Liver (tissue), 9 donors: ENCODE data around the gene INPP4B. TPM values are rescaled to one million over a fixed set of nuclear protein-coding genes. Genes with fewer than 3 reads are reported as not detected.

ENCODE experiments used
- DNase-seq: peaks from one replicate; pipeline ENCODE4 v3.0.0-alpha.2; 2017; ENCODE audit warnings: low spot score
- H3K27ac ChIP-seq, 2 donors: one replicate each; pipeline ENCODE4 v1.7.0; 2013; ENCODE audit warnings: inconsistent platforms in 2 of 2, low read length in 2 of 2, control low read depth in 1 of 2, low read depth in 1 of 2, mild to moderate bottlenecking in 1 of 2
- H3K27me3 ChIP-seq, 4 donors: one replicate each; pipeline versions ENCODE4 v1.6.1 to v1.7.0; 2013; ENCODE audit warnings: low read length in 3 of 4, inconsistent platforms in 1 of 4, mild to moderate bottlenecking in 1 of 4, moderate library complexity in 1 of 4; ENCODE audit not compliant: control insufficient read depth in 4 of 4, insufficient read depth in 4 of 4
- H3K36me3 ChIP-seq, 4 donors: one replicate each; pipeline versions ENCODE4 v1.6.1 to v1.7.0; 2013; ENCODE audit warnings: low read length in 3 of 4, mild to moderate bottlenecking in 3 of 4, low read depth in 1 of 4, moderate library complexity in 1 of 4; ENCODE audit not compliant: control insufficient read depth in 4 of 4, insufficient read depth in 3 of 4
- H3K4me1 ChIP-seq, 4 donors: one replicate each; pipeline versions ENCODE4 v1.6.1 to v1.7.0; 2013; ENCODE audit warnings: low read length in 3 of 4, mild to moderate bottlenecking in 3 of 4, moderate library complexity in 1 of 4; ENCODE audit not compliant: control insufficient read depth in 4 of 4, insufficient read depth in 4 of 4
- H3K4me3 ChIP-seq, 3 donors: one replicate each; pipeline versions ENCODE4 v1.6.1 to v1.7.0; 2013; ENCODE audit warnings: low read length in 3 of 3, control low read depth in 1 of 3, low read depth in 1 of 3, mild to moderate bottlenecking in 1 of 3
- H3K9ac ChIP-seq, 2 donors: one replicate each; pipeline ENCODE4 v1.7.0; 2013; ENCODE audit warnings: low read length in 2 of 2, mild to moderate bottlenecking in 2 of 2, moderate library complexity in 2 of 2, control low read depth in 1 of 2, low read depth in 1 of 2
- H3K9me3 ChIP-seq, 4 donors: one replicate each; pipeline versions ENCODE4 v1.6.1 to v1.7.0; 2013; ENCODE audit warnings: low read length in 3 of 4; ENCODE audit not compliant: control insufficient read depth in 4 of 4
- ATF3 ChIP-seq: IDR thresholded peaks from 2 replicates; pipeline ENCODE4 v1.6.1; 2016; ENCODE audit warnings: antibody characterized with exemption
- CTCF ChIP-seq: fragments of 150-350 bp; IDR thresholded peaks from 2 replicates; pipeline ENCODE4 v1.5.1; 2017; ENCODE audit warnings: improper control_type of control experiment, low read depth, low read length; ENCODE audit not compliant: missing input control
- FOXA1 ChIP-seq: IDR thresholded peaks from 2 replicates; pipeline ENCODE4 v1.6.1; 2016; ENCODE audit warnings: antibody characterized with exemption
- FOXA2 ChIP-seq: IDR thresholded peaks from 2 replicates; pipeline ENCODE4 v1.6.1; 2016; ENCODE audit warnings: antibody characterized with exemption
- GABPA ChIP-seq, 2 donors: IDR thresholded peaks in 1 of 2; conservative IDR thresholded peaks in 1 of 2; 2 replicates each; pipeline ENCODE4 v1.6.1; 2016; ENCODE audit warnings: antibody characterized with exemption in 2 of 2, mild to moderate bottlenecking in 1 of 2, moderate library complexity in 1 of 2
- HNF4G ChIP-seq: IDR thresholded peaks from 2 replicates; pipeline ENCODE4 v1.6.1; 2016; ENCODE audit warnings: antibody characterized with exemption
- JUND ChIP-seq, 2 donors: IDR thresholded peaks; 2 replicates each; pipeline ENCODE4 v1.6.1; 2016; ENCODE audit warnings: antibody characterized with exemption in 2 of 2
- MAX ChIP-seq: IDR thresholded peaks from 2 replicates; pipeline ENCODE4 v1.6.1; 2016; ENCODE audit warnings: antibody characterized with exemption
- NR2F2 ChIP-seq: IDR thresholded peaks from 2 replicates; pipeline ENCODE4 v1.6.1; 2016; ENCODE audit warnings: antibody characterized with exemption
- RAD21 ChIP-seq, 2 donors: IDR thresholded peaks; 2 replicates each; pipeline ENCODE4 v1.6.1; 2016; ENCODE audit warnings: antibody characterized with exemption in 2 of 2, mild to moderate bottlenecking in 2 of 2
- REST ChIP-seq: IDR thresholded peaks from 2 replicates; pipeline ENCODE4 v1.6.1; 2016; ENCODE audit warnings: antibody characterized with exemption, mild to moderate bottlenecking
- RXRA ChIP-seq, 2 donors: IDR thresholded peaks; 2 replicates each; pipeline ENCODE4 v1.6.1; 2017 to 2018; ENCODE audit warnings: antibody characterized with exemption in 2 of 2, mild to moderate bottlenecking in 1 of 2
- ZBTB33 ChIP-seq: IDR thresholded peaks from 2 replicates; pipeline ENCODE4 v1.6.1; 2016; ENCODE audit warnings: antibody characterized with exemption
- WGBS: extraction: QIAGEN DNeasy Blood & Tissue Kit; methylation state at CpG from one replicate; pipeline ENCODE4 v1.1.7; 2013; 5-methylcytosine and 5-hydroxymethylcytosine counted together
- polyA plus RNA-seq, 2 donors: library from polyadenylated mRNA; stranded (reverse) in 1 of 2; unstranded in 1 of 2; fragments of 200-250 nt in 1 of 2; fragments of >200 nt in 1 of 2; fragmentation: Nextera tagmentation in 1 of 2; extraction: Ambion mirVana in 1 of 2; gene quantifications; one replicate each; pipeline versions ENCODE4 v1.2.1 to v1.2.3, GENCODE V29; 2013 to 2015
- total RNA-seq, 2 donors: library from RNA; depleted of rRNA; stranded (reverse); fragments of >200 nt; gene quantifications; one replicate each; pipeline ENCODE4 v1.2.3, GENCODE V29; 2014
- donor health status: healthy.
- donor health status: healthy.
- donor health status: healthy.
- donor health status: healthy.
- donor health status: healthy.

Gene INPP4B
- total and polyA plus RNA-seq, 4 donors, result 0.43 to 2.8 (median 1.6) TPM

- 70% methylated on average over 1 of the region's 1 CpG for WGBS
- H3K36me3 ChIP-seq, result no peaks in the 10 kb centered on the region
- no peak overlapping the region for H3K4me3 ChIP-seq
- TF ChIP-seq FOXA1, result no peak
- TF ChIP-seq NR2F2, result no peak
- no peak for TF ChIP-seq RXRA (IDR thresholded peaks at IDR 0.05)
- TF ChIP-seq ZBTB33, result no peak
- TF ChIP-seq FOXA2, result no peak
- TF ChIP-seq MAX, result no peak
- no peak for TF ChIP-seq HNF4G
- H3K4me1 ChIP-seq, result no peaks in the 10 kb centered on the region
- no peaks in the 10 kb centered on the region for H3K27me3 ChIP-seq
- H3K27ac ChIP-seq, result no peak overlapping the region
- no peak for DNase-seq
- H3K9ac ChIP-seq, result no peak overlapping the region
- H3K9me3 ChIP-seq, result no peaks in the 10 kb centered on the region
Measured at GRCh38 chr4:142741995-142742394, 104.1 kb downstream of the INPP4B start.

GRCh38 chr4:142728233-142728632 lies 117.9 kb downstream of the INPP4B start:
- TF ChIP-seq FOXA1 (no peak), JUND (IDR thresholded peaks at IDR 0.05) (no peak), FOXA2 (no peak), HNF4G (no peak), MAX (no peak), CTCF (no peak), REST (no peak), RAD21 (IDR thresholded peaks at IDR 0.05) (no peak), GABPA (IDR thresholded peaks at IDR 0.05 in 1 of 2, conservative IDR thresholded peaks at IDR 0.05 in 1 of 2) (no peak), ZBTB33 (no peak), ATF3 (no peak)
- H3K9me3 ChIP-seq, result no peaks in the 10 kb centered on the region
- no peak overlapping the region for H3K27ac ChIP-seq
- H3K4me1 ChIP-seq, result no peaks in the 10 kb centered on the region
- H3K27me3 ChIP-seq, result no peaks in the 10 kb centered on the region
- no peak overlapping the region for H3K9ac ChIP-seq
- WGBS, result 88% methylated on average over 2 of the region's 2 CpGs
- no peaks in the 10 kb centered on the region for H3K36me3 ChIP-seq
- no peak overlapping the region for H3K4me3 ChIP-seq
- no peak for DNase-seq
